Measurements from ENCODE around the gene ULK1.
"Not testable (repeated sequence)": the region's sequence is repeated elsewhere in the genome, so short reads cannot be mapped to it uniquely, and the experiment has no call there.

The ULK1 gene

DNA sequence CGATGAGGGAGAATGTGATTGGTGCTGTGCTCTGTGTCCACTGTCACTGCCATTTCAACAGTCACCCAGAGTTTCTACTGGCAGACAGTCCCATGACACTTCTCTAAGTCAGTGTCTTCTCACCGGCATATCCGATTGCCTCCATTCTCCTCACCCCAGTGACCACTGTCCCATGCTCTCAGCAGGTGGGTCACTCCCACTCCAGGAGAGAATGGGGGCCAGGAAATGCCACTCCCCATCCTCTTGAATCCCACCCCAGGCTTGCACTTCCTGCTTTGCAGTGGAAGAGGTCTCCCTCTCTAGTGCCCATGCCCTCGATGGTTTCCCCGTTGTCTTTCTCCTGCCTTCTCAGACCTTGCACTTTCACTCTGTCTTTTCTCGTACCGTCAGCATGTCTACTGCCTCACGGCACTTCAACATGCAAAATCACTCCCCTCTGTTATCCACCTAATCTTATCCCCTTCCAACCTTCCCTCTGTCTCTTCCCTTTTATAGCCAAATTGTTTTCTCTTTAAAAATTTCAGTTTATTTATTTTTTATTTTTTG is 53.1 kb downstream of the ULK1 start:
- DNase-seq, result no peak

DNA sequence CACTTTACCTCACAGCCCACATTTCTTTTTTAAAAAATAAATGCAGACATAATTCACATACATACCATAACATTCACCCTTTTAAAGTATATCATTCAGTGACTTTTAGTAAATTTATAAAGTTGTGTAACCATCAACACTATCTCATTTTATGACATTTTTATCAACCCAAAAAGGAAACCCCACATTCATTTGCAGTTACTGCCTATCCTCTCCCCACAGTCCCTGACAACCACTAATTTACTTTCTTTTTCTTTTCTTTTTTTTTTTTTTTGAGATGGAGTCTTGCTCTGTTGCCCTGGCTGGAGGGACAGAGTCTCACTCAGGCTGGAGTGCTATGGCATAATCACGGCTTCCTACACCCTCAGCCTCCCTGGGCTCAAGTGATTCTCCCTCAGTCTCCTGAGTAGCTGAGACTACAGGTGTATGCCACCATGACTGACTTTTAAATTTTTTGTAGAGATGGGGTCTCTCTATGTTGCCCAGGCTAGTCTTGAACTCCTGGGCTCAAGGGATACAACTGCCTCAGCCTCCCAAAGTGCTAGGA is 53.8 kb downstream of the ULK1 start:
- DNase-seq, result no peak

DNA sequence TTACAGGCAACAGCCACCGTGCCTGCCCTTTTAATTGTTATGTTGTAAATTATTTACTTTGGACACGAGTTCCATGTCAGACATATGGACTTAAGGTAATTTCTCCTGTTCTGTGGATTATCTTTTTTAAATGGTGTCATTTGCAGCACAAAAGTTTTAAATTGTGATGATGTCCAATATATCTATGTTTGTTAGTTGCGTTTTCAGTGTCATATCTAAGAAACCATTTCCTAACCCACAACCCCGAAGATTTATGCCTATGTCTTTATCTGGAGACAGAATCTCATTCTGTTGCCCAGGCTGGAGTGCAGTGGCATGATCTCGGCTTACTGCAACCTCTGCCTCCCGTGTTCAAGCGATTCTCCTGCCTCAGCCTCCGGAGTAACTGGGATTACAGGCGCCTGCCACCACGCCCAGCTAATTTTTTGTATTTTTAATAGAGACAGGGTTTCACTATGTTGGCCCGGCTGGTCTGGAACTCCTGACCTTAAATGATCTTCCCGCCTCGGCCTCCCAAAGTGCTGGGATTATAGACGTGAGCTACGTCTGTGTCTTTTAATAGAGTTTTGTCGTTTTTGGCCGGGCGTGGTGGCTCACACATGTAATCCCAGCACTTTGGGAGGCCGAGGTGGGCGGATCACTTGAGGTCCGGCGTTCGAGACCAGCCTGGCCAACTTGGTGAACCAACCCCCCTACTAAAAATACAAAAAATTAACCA is 54.5 kb downstream of the ULK1 start:
- DNase-seq, result not testable (repeated sequence)

DNA sequence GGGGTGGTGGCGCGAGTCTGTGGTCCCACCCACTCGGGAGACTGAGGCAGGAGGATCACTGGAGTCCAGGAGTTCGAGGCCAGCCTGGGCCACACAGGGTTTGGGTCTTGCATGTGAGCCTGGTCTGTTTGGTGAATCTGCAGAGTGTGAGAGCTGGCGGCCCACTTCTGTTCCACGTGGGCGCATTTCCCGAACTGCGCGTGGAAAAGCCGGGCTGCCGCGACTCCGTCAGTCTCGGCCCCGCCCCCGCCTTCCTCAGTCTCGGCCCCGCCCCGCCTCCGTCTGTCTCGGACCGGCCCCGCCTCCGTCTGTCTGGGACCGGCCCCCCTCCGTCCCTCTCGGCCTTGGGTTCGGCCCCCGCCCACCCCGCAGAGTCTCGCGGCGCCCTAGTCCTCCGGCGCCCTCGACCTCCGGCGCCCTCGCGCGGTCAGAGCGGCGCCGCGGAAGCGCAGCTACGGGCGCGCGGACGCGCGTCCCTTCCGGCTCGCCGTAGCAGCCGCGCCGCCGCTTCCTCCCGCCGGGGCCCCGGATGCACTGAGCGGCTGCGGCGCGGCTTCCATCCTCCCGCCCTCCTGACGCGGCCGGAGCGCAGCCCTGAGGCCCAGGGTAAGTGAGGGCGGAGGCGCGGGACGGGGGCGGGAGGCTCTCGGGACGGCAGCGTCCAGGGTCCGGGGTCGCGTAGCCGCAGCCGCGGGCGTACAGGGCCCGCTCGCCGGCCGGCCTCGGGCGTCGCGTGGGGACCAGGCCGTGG is 55.2 kb downstream of the ULK1 start, which contains the start of gene EP400:
Gene EP400 (plus strand): TSS at position 512 of the 751 bp plus-strand sequence. CDS start 10,678 bp downstream, outside the sequence.
- DNase-seq, result peak; percentile 50 to 97

DNA sequence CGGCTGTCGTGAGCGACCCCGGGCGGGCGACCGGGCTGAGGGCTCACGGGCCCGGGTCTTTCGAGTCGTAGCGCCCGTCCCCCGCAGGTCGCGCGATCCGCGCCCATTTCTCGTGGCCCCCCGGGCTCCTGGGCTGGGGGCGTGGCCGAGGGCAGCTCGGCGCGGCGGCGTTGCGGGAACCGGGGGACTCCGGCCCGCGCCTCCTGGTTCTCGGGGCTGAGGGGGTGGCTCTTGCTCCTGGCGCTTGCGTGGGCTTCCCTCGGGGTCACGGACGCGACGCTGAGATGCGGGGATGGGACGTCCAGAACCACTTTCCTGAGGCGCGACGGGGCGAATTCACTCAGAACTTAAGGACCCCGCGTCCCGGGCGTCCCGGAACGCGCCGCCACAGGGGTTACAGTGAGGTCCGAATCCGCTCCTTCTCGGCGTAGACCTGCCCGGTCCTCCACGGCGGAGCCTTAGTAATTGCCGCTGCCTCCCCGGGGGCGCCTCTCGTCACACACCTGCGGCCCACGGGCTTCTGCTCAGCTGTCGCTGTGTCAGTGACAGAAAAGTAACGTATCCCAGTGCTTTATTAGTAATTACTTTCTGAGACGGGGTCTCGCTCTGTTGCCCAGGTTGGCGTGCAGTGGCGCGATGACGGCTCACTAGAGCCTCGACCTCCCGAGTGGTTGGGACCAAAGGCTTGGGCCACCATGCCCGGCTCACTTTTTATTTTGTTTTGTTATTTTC is 55.9 kb downstream of the ULK1 start:
- peak in 1 of 2 experiments; percentile 59 for DNase-seq

DNA sequence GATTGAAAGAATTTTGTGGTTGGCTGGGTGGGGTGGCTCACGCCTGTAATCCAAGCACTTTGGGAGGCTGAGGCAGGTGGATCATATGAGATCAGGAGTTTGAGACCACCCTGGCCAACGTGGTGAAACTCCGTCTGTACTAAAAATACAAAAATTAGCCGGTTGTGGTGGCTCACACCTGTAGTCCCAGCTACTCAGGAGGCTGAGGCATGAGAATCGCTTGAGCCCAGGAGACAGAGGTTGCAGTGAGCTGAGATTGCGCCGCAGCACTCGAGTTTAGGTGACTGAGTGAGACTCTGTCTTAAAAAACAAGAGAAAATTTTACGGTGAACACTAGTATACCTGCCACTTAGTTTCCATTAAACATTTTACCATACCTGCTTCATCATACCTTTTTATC is 59.4 kb downstream of the ULK1 start:
- not testable (repeated sequence) for DNase-seq

DNA sequence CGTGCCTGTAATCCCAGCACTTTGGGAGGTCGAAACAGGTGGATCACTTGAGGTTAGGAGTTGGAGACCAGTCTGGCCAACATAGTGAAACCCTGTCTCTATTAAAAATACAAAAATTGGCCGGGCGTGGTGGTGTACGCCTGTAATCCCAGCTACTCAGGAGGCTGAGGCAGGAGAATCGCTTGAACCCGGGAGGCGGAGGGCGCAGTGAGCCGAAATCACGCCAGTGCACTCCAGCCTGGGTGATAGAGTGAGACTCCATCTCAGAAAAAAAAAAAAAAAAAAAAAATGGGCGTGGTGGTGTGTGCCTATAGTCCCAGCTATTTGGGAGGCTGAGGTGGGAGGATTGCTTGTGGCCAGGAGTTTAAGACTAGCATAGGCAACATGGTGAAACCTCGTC is 60.0 kb downstream of the ULK1 start:
- DNase-seq, result not testable (repeated sequence)

DNA sequence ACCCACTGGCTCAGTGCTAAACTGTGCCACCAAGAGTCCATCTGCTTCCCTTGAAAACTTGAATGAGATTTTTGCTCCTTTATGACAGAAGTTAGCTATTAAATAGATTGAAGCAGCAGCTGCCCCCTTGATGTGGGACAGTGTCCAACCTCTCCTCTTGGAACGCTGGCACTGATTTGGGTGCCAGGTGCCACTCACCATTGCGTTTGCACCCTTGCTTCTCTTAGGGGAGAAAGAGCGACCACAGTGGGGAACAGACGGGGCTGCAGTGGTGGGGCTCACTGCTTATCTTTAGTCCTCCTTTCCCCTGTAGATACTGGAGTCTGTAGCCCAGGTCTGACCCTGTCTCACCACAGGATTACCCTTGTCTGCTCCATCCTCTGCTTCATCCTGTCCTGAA is 64.7 kb downstream of the ULK1 start:
- no peak for DNase-seq

DNA sequence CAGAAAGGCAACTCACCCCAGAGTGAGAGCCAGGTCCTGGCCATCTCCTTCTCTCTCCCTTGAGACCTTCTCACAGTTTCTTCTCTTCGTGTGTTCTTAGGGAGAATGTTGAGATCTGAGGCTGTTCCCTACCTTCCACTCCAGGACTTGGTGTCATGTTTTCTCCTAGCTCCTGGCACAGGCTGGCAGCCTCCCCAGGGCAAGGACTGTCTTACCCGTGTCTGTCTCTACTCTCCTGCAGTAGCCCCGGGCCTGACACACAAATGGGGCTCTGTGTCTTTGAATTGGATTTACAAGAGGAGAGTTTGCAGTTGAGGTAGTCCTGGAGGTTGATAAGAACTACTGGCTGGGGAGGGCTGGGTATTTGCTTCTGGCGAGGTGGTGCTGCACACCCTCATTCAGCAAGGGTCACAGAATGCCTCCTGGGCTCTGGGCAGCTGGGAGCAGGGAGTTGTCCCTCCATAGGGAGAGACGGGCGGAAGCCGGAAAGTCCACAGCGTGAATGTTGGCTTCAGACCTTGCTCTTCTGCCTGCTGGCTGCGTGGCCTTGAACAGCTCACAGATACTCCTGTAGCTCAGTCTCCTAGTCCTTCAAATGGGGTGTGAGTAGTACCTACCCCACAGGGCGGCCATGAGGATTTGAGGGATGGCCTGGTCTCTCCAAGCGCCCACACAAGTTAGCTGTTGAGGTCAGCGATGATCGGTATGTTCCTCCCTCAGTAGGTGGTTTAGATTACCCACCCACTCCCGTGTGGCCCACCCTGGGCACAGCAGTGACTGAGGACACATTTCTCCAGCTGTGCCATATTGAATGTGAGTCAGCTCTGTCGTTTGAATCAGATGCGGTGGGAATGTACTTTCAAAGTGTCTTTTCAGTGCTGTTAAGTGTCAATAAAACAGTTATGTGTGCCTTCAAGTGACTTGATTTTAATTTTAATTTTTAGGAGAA is 65.5 kb downstream of the ULK1 start:
- no peak for DNase-seq

DNA sequence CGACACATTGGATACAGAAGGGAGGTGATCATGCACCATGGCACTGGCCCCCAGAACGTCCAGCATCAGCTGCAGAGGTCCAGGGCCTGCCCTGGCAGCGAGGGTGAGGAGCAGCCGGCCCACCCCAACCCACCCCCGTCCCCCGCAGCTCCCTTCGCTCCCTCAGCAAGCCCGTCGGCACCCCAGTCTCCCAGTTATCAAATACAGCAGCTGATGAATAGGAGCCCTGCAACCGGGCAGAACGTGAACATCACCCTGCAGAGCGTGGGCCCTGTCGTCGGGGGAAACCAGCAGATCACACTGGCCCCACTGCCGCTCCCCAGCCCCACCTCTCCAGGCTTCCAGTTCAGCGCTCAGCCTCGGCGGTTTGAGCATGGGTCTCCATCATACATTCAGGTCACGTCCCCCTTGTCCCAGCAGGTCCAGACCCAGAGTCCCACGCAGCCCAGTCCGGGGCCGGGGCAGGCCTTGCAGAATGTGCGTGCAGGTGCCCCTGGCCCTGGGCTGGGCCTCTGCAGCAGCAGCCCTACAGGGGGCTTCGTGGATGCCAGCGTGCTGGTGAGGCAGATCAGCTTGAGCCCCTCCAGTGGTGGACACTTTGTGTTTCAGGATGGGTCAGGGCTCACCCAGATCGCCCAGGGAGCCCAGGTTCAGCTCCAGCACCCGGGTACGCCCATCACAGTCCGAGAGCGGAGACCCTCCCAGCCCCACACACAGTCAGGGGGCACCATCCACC is 66.3 kb downstream of the ULK1 start:
- DNase-seq, result not testable (repeated sequence)

DNA sequence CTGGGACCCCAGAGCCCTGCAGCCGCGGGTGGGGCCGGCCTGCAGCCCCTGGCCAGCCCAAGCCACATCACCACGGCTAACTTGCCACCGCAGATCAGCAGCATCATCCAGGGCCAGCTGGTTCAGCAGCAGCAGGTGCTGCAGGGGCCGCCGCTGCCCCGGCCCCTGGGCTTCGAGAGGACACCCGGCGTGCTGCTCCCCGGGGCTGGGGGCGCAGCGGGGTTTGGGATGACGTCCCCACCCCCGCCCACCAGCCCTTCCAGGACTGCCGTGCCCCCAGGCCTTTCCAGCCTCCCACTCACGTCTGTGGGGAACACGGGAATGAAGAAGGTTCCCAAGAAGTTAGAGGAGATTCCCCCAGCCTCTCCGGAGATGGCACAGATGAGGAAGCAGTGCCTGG is 66.9 kb downstream of the ULK1 start:
- DNase-seq, result not testable (repeated sequence)

DNA sequence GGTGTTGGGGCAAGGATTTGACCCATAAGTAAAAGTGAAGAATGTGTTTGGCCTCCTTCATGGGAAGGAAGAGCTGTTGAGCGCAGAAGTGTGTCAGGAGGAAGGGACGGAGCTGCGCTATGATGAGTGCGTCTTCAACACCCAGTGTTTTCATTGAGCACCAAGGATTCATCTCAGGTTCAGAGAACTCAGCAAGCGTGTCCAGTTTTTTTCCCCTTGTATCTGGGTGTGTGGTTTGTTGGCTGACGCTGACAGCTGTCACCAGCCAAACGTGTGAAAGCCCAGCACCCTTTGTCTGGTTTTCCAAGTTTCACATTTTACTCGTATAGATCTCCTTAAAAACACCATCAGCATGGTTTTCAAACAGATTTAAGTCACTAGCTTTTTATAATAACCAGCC is 67.6 kb downstream of the ULK1 start:
- DNase-seq, result no peak

DNA sequence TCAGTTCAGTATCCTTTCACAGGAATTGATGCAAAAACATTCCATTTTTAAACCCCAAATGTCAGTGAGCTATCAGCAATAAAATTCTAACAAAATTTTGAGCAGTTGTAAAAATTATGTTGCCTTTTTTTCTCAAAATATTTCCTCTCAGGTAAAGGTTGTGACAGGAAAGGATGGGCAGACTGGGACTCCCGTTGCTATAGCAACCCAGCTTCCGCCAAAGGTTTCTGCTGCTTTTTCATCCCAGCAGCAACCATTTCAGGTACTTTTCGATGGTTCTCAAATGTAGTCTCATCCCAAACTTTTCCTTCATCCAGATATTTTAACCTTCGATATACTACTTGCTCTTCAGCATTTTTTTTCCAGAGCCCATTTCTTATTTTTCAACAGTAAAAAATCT is 69.0 kb downstream of the ULK1 start:
- no peak for DNase-seq

DNA sequence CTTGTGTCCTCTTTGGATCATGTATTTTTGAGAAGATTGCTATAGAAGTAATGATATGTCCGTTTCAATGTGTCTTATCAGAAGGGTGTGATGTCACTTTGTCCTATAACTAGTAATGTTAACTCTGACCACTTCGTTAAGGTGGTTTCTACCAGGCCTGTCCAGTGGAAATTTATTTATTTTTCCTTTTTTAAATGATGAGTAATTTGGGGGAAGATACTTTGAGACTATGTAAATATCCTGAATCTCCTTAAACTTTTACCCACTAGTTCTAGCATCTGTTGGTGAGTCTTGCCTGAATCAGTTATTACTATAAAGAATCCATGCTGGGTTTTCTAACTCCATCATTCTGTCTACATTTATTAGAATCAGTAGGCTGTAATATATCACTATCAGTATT is 70.7 kb downstream of the ULK1 start:
- DNase-seq, result no peak

DNA sequence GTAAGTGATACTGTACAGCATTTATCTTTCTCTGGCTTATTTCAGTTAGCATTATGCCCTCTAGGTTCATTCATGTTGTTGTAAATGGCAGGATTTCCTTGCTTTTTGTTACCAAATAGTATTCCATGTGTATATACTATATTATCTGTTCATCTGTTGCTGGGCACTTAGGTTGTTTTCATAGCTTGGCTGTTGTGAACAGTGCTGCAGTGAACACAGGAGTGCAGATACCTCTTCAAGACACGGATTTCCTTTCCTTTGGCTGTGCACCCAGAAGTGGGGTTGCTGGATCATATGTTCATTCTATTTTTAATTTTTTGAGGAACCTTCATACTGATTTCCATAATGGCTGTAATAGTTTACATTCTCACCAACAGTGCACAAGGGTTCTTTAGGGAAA is 76.8 kb downstream of the ULK1 start:
- DNase-seq, result no peak

All from NCI-H526 (cell line).